HEK293 (cell line): ENCODE data around the gene GOLGA2.
A peak's percentile ranks its signal among the peaks of the same experiment; 100 is the strongest.

Source experiments
- GLIS1 ChIP-seq: fragments of 450-650 bp; formaldehyde crosslinking; IDR thresholded peaks from 2 replicates; pipeline ENCODE4 v1.5.1; 2016; ENCODE audit warnings: missing biosample characterization, missing genetic modification characterization
- GLIS2 ChIP-seq: fragments of 450-650 bp; formaldehyde crosslinking; IDR thresholded peaks from 2 replicates; pipeline ENCODE4 v1.5.1; 2016; ENCODE audit warnings: missing biosample characterization, missing genetic modification characterization
- HOXC10 ChIP-seq: sonication (generic); formaldehyde crosslinking; IDR thresholded peaks from 2 replicates; pipeline ENCODE4 v1.8.1; 2023; ENCODE audit warnings: mild to moderate bottlenecking, missing genetic modification reagents
- KLF9 ChIP-seq: fragments of 450-650 bp; formaldehyde crosslinking; IDR thresholded peaks from 2 replicates; pipeline ENCODE4 v1.5.1; 2016; ENCODE audit warnings: missing biosample characterization, missing genetic modification characterization, low read depth
- MZF1 ChIP-seq: fragments of 450-650 bp; formaldehyde crosslinking; IDR thresholded peaks from 2 replicates; pipeline ENCODE4 v1.5.1; 2017; ENCODE audit warnings: missing biosample characterization, missing genetic modification characterization, borderline replicate concordance
- PRDM10 ChIP-seq: fragments of 450-650 bp; formaldehyde crosslinking; IDR thresholded peaks from 2 replicates; pipeline ENCODE4 v1.5.1; 2016; ENCODE audit warnings: missing biosample characterization, missing genetic modification characterization
- PRDM2 ChIP-seq: fragments of 450-650 bp; formaldehyde crosslinking; IDR thresholded peaks from 2 replicates; pipeline ENCODE4 v1.5.1; 2016; ENCODE audit warnings: missing biosample characterization, missing genetic modification characterization, borderline replicate concordance
- PRDM4 ChIP-seq: fragments of 450-650 bp; formaldehyde crosslinking; IDR thresholded peaks from 2 replicates; pipeline ENCODE4 v1.5.1; 2017; ENCODE audit warnings: missing biosample characterization, missing genetic modification characterization
- SCRT1 ChIP-seq: fragments of 450-650 bp; formaldehyde crosslinking; IDR thresholded peaks from 2 replicates; pipeline ENCODE4 v1.5.1; 2016; ENCODE audit warnings: missing biosample characterization, missing genetic modification characterization, borderline replicate concordance
- ZBTB20 ChIP-seq: fragments of 450-650 bp; formaldehyde crosslinking; IDR thresholded peaks from 2 replicates; pipeline ENCODE4 v1.5.1; 2016; ENCODE audit warnings: missing biosample characterization, missing genetic modification characterization
- ZNF140 ChIP-seq: fragments of 450-650 bp; formaldehyde crosslinking; IDR thresholded peaks from 2 replicates; pipeline ENCODE4 v1.5.1; 2016; ENCODE audit warnings: missing biosample characterization, missing genetic modification characterization
- ZNF155 ChIP-seq: fragments of 450-650 bp; formaldehyde crosslinking; IDR thresholded peaks from 2 replicates; pipeline ENCODE4 v1.5.1; 2016; ENCODE audit warnings: missing biosample characterization, missing genetic modification characterization
- ZNF19 ChIP-seq: fragments of 450-650 bp; formaldehyde crosslinking; IDR thresholded peaks from 2 replicates; pipeline ENCODE4; 2016; ENCODE audit warnings: missing biosample characterization, missing genetic modification characterization, low read depth
- ZNF239 ChIP-seq: fragments of 450-650 bp; formaldehyde crosslinking; IDR thresholded peaks from 2 replicates; pipeline ENCODE4 v1.5.1; 2016; ENCODE audit warnings: missing biosample characterization, missing genetic modification characterization
- ZNF335 ChIP-seq: fragments of 450-650 bp; formaldehyde crosslinking; conservative IDR thresholded peaks from 2 replicates; pipeline ENCODE4 v1.5.1; 2016; ENCODE audit warnings: missing biosample characterization, missing genetic modification characterization
- ZNF433 ChIP-seq: fragments of 450-650 bp; formaldehyde crosslinking; IDR thresholded peaks from 2 replicates; pipeline ENCODE4 v1.5.1; 2016; ENCODE audit warnings: missing biosample characterization, missing genetic modification characterization, low read depth
- ZNF558 ChIP-seq: fragments of 450-650 bp; formaldehyde crosslinking; IDR thresholded peaks from 2 replicates; pipeline ENCODE4 v1.5.1; 2016; ENCODE audit warnings: missing biosample characterization, missing genetic modification characterization
- ZNF610 ChIP-seq: fragments of 450-650 bp; formaldehyde crosslinking; IDR thresholded peaks from 2 replicates; pipeline ENCODE4 v1.5.1; 2016; ENCODE audit warnings: missing biosample characterization, missing genetic modification characterization, borderline replicate concordance
- ZNF645 ChIP-seq: fragments of 450-650 bp; formaldehyde crosslinking; IDR thresholded peaks from 2 replicates; pipeline ENCODE4; 2016; ENCODE audit warnings: missing biosample characterization, missing genetic modification characterization
- ZNF654 ChIP-seq: fragments of 450-650 bp; formaldehyde crosslinking; IDR thresholded peaks from 2 replicates; pipeline ENCODE4 v1.5.1; 2016; ENCODE audit warnings: low read depth, missing biosample characterization, missing genetic modification characterization
- ZNF677 ChIP-seq: fragments of 450-650 bp; IDR thresholded peaks from 2 replicates; pipeline ENCODE4 v1.5.0; 2018; ENCODE audit warnings: missing biosample characterization, mild to moderate bottlenecking, missing genetic modification characterization, moderate library complexity
- ZNF768 ChIP-seq: fragments of 450-650 bp; formaldehyde crosslinking; IDR thresholded peaks from 2 replicates; pipeline ENCODE4 v1.5.1; 2018; ENCODE audit warnings: missing biosample characterization, mild to moderate bottlenecking, missing genetic modification characterization
- ZNF776 ChIP-seq: fragments of 450-650 bp; formaldehyde crosslinking; IDR thresholded peaks from 2 replicates; pipeline ENCODE4 v1.5.0; 2017; ENCODE audit warnings: missing biosample characterization, missing genetic modification characterization, borderline replicate concordance
- ZNF791 ChIP-seq: fragments of 450-650 bp; formaldehyde crosslinking; IDR thresholded peaks from 2 replicates; pipeline ENCODE4 v1.5.1; 2016; ENCODE audit warnings: missing biosample characterization, missing genetic modification characterization
- ZNF830 ChIP-seq: fragments of 450-650 bp; IDR thresholded peaks from 2 replicates; pipeline ENCODE4 v1.5.0; 2018; ENCODE audit warnings: missing biosample characterization, missing genetic modification characterization, low read depth, mild to moderate bottlenecking, moderate library complexity
- ZSCAN30 ChIP-seq: fragments of 450-650 bp; IDR thresholded peaks from 2 replicates; pipeline ENCODE4 v1.5.1; 2018; ENCODE audit warnings: missing biosample characterization, mild to moderate bottlenecking, missing genetic modification characterization, moderate library complexity
- ZXDB ChIP-seq: fragments of 450-650 bp; formaldehyde crosslinking; IDR thresholded peaks from 2 replicates; pipeline ENCODE4 v1.5.1; 2016; ENCODE audit warnings: missing biosample characterization, missing genetic modification characterization

Gene GOLGA2

GRCh38 chr9:128322404-128323211 lies 46.8 kb upstream of the GOLGA2 start, which contains the start of the genes COQ4 and TRUB2 (continued):
- TF ChIP-seq ZNF654 (tag by site-specific recombination) (no peak), ZNF558 (peak; percentile 55; the same call in 1 of the 2 replicates), ZBTB20 (no peak), ZNF19 (no peak), MZF1 (tag by site-specific recombination) (no peak), PRDM10 (peak; percentile 88), SCRT1 (tag by site-specific recombination) (no peak), ZNF776 (no peak), GLIS2 (no peak), ZNF155 (tag by site-specific recombination) (no peak), KLF9 (tag by site-specific recombination) (peak; percentile 82), ZNF335 (tag by site-specific recombination) (no peak), ZNF677 (tag by site-specific recombination) (no peak), ZNF768 (no peak; the same call in 1 of the 2 replicates), ZNF645 (tag by site-specific recombination) (no peak), ZNF830 (tag by site-specific recombination) (no peak), ZNF433 (no peak), PRDM4 (no peak; the same call in 1 of the 2 replicates), ZNF791 (no peak), HOXC10 (0 out of 2 replicates have a peak, but pooled peaks have one; percentile 62), PRDM2 (tag by site-specific recombination) (no peak), ZXDB (tag by site-specific recombination) (peak; percentile 100), GLIS1 (no peak), ZNF610 (tag by site-specific recombination) (peak; percentile 69), ZNF239 (no peak), ZNF140 (tag by site-specific recombination) (no peak), ZSCAN30 (tag by site-specific recombination) (peak; percentile 93)
